ENCODE results near the gene APH1B.
A peak's percentile ranks its signal among the peaks of the same experiment; 100 is the strongest.
"Not testable (repeated sequence)": the region's sequence is repeated elsewhere in the genome, so short reads cannot be mapped to it uniquely, and the experiment has no call there.

APH1B gene

GRCh38 chr15:63277038-63277892 is at the start of gene APH1B:
Gene APH1B (plus strand): TSS chr15:63277605. CDS start chr15:63277624, 19 bp downstream.
- DNase-seq, result peak; percentile 81

- DNase-seq, result no peak
These were observed 49.7 kb upstream of the APH1B start for GRCh38 chr15:63227689-63228088.

- no peak for DNase-seq
These were observed 46.2 kb upstream of the APH1B start for GRCh38 chr15:63231206-63231605.

GRCh38 chr15:63231706-63232105 is 45.7 kb upstream of the APH1B start:
- no peak for DNase-seq

- DNase-seq, result no peak
These were observed 45.0 kb upstream of the APH1B start for GRCh38 chr15:63232405-63232804.

GRCh38 chr15:63232943-63233342 is 44.5 kb upstream of the APH1B start:
- DNase-seq, result no peak

- DNase-seq, result no peak
These were observed 43.6 kb upstream of the APH1B start for GRCh38 chr15:63233667-63234423.

GRCh38 chr15:63234451-63234870 is 42.9 kb upstream of the APH1B start:
- no peak for DNase-seq

GRCh38 chr15:63236272-63236671 is 41.1 kb upstream of the APH1B start:
- no peak for DNase-seq

GRCh38 chr15:63237086-63237485 is 40.3 kb upstream of the APH1B start:
- DNase-seq, result not testable (repeated sequence)

- DNase-seq, result no peak
These were observed 39.2 kb upstream of the APH1B start for GRCh38 chr15:63238171-63238570.

- no peak for DNase-seq
These were observed 38.6 kb upstream of the APH1B start for GRCh38 chr15:63238796-63239195.

- no peak for DNase-seq
These were observed 37.3 kb upstream of the APH1B start for GRCh38 chr15:63240109-63240508.

- no peak for DNase-seq
These were observed 36.1 kb upstream of the APH1B start for GRCh38 chr15:63241316-63241715.

GRCh38 chr15:63243101-63243500 is 34.3 kb upstream of the APH1B start:
- no peak for DNase-seq

GRCh38 chr15:63243776-63244175 is 33.6 kb upstream of the APH1B start:
- DNase-seq, result no peak

GRCh38 chr15:63244399-63244798 is 33.0 kb upstream of the APH1B start:
- no peak for DNase-seq

GRCh38 chr15:63244976-63245645 is 32.3 kb upstream of the APH1B start:
- peak; percentile 23 for DNase-seq

- DNase-seq, result no peak
These were observed 30.5 kb upstream of the APH1B start for GRCh38 chr15:63246691-63247469.

- no peak for DNase-seq
These were observed 27.0 kb upstream of the APH1B start for GRCh38 chr15:63250312-63250965.

- DNase-seq, result no peak
These were observed 25.7 kb upstream of the APH1B start for GRCh38 chr15:63251701-63252100.

GRCh38 chr15:63252292-63252691 is 25.1 kb upstream of the APH1B start:
- DNase-seq, result no peak
